ENCODE measurements around the gene PHC2.

Gene PHC2

GRCh38 chr1:33383489-33383888 is 47.4 kb downstream of the PHC2 start:
- no peak overlapping the region for H3K9ac ChIP-seq
- no peak overlapping the region for H3K27ac ChIP-seq
- H3K4me3 ChIP-seq (ENCODE audit: low read depth, low read length): no peak overlapping the region
- H3K4me2 ChIP-seq (ENCODE audit: low read length): no peak overlapping the region
- H3K27me3 ChIP-seq (ENCODE audit: control insufficient read depth, insufficient read depth, low read length): no peaks in the 10 kb centered on the region
- no peak for TF ChIP-seq CTCF (IDR thresholded peaks at IDR 0.05)
- no peaks in the 10 kb centered on the region for H3K36me3 ChIP-seq (ENCODE audit: control insufficient read depth, insufficient read depth, low read length)
- H3K9me3 ChIP-seq (ENCODE audit: control insufficient read depth, low read length): no peaks in the 10 kb centered on the region
- peaks cover 5% of the 10 kb centered on the region for H3K4me1 ChIP-seq
- H2AFZ ChIP-seq: no peak overlapping the region
- H3K79me2 ChIP-seq: no peaks in the 10 kb centered on the region

DNA sequence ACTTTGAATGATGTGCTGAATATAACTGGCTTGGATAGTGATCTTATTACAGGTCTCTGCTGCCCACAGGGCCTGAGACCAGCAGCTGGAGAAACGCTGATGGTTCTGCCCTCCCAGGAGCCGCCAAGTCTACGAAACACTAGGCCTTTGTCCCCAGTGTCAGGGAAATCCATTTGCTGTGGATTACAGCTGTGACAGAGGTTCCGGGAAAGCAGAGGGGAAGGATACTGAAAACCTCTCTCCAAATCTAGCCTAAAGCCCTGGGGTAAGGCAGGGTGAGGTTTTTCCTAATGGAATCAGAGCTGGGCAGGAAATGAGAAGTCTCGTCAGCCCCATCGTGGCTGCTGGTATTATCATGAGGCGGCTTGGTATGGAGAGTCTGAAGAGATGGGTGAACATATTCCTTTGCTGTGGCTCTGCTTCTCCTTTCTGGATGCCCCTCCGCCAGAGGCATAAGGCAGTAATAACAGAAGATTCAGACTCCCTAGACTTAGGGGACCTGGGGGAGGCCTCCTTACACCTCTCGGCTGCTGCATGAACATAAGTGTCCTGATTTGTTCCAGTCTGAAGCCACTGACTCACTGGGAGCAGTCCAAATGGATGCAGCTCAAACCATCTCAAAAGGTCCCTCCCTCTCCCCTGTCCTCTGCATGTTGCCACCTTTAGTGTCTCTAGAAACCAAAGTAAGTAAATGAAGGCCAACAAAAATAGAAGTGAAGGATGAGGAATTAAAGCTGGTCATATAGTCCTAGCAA is 48.1 kb downstream of the PHC2 start:
- H3K4me1 ChIP-seq: peaks cover 5% of the 10 kb centered on the region
- no peak overlapping the region for H3K4me2 ChIP-seq (ENCODE audit: low read length)
- H3K27me3 ChIP-seq (ENCODE audit: control insufficient read depth, insufficient read depth, low read length): no peaks in the 10 kb centered on the region
- H3K36me3 ChIP-seq (ENCODE audit: control insufficient read depth, insufficient read depth, low read length): no peaks in the 10 kb centered on the region
- H2AFZ ChIP-seq: no peak overlapping the region
- no peak overlapping the region for H3K9ac ChIP-seq
- no peaks in the 10 kb centered on the region for H3K9me3 ChIP-seq (ENCODE audit: control insufficient read depth, low read length)
- no peak overlapping the region for H3K4me3 ChIP-seq (ENCODE audit: low read depth, low read length)
- TF ChIP-seq CTCF (IDR thresholded peaks at IDR 0.05): no peak
- H3K27ac ChIP-seq: no peak overlapping the region
- H3K79me2 ChIP-seq: no peaks in the 10 kb centered on the region

GRCh38 chr1:33381977-33382376 is 48.9 kb downstream of the PHC2 start:
- Histone ChIP-seq H3K36me3 (ENCODE audit: control insufficient read depth, insufficient read depth, low read length) (no peaks in the 10 kb centered on the region), H3K9ac (no peak overlapping the region), H3K27me3 (ENCODE audit: control insufficient read depth, insufficient read depth, low read length) (no peaks in the 10 kb centered on the region), H3K4me3 (ENCODE audit: low read depth, low read length) (no peak overlapping the region), H3K4me2 (ENCODE audit: low read length) (no peak overlapping the region), H3K79me2 (no peaks in the 10 kb centered on the region), H2AFZ (no peak overlapping the region), H3K9me3 (ENCODE audit: control insufficient read depth, low read length) (no peaks in the 10 kb centered on the region), H3K27ac (no peak overlapping the region), H3K4me1 (peaks cover 5% of the 10 kb centered on the region)
- TF ChIP-seq CTCF (IDR thresholded peaks at IDR 0.05): no peak

- H3K27ac ChIP-seq: no peak overlapping the region
These were observed 50.1 kb downstream of the PHC2 start for GRCh38 chr1:33380811-33381210.

More at GRCh38 chr1:33380811-33381210, 50.1 kb downstream of the PHC2 start:
- H3K36me3 ChIP-seq (ENCODE audit: control insufficient read depth, insufficient read depth, low read length): no peaks in the 10 kb centered on the region
- no peak for TF ChIP-seq CTCF (IDR thresholded peaks at IDR 0.05)
- no peak overlapping the region for H3K4me2 ChIP-seq (ENCODE audit: low read length)
- no peak overlapping the region for H2AFZ ChIP-seq
- no peaks in the 10 kb centered on the region for H3K9me3 ChIP-seq (ENCODE audit: control insufficient read depth, low read length)
- H3K79me2 ChIP-seq: no peaks in the 10 kb centered on the region
- H3K4me3 ChIP-seq (ENCODE audit: low read depth, low read length): no peak overlapping the region
- H3K27me3 ChIP-seq (ENCODE audit: control insufficient read depth, insufficient read depth, low read length): no peaks in the 10 kb centered on the region
- peaks cover 5% of the 10 kb centered on the region for H3K4me1 ChIP-seq
- no peak overlapping the region for H3K9ac ChIP-seq

Measured in parathyroid adenoma (tissue), 2 donors.